GM12864 (cell line): Measurements from ENCODE around the gene KCNK16.

ENCODE experiments used
- DNase-seq: peaks from one replicate; pipeline ENCODE4 v3.0.0-alpha.2; 2011; ENCODE audit warnings: low read depth
- H3K4me3 ChIP-seq: 2 replicates; pipeline ENCODE4 v1.5.1; 2011; ENCODE audit warnings: mild to moderate bottlenecking, low read depth, low read length, control low read depth
- TF ChIP-seq, protein P1 (sequence below): IDR thresholded peaks from 2 replicates; pipeline ENCODE4 v1.5.1; 2011; ENCODE audit warnings: low read depth, mild to moderate bottlenecking, moderate library complexity, low read length, control low read depth, inconsistent platforms; ENCODE audit errors: missing control alignments

Gene KCNK16

DNA sequence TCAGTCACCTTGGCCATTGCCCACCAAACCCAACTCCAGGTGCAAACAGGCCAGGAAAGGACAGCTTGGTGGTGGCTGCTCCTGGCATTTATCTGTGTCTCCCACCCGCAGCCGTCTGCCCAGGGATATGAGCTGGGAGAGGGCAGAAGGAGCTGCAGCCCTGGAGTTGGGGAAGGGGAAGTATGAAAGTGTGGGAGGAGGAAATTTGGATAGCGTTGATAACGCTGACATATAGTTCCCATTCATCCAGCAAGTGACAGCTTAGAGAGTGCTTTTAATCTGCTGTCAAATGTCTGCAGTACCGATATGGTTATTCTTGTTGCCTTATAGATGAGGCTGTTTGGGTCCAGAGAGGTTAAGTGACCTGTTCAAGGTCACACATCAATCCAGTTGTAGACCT is 741 bp downstream of the KCNK16 start:
- H3K4me3 ChIP-seq, result no peak overlapping the region
- DNase-seq, result no peak
- TF ChIP-seq, protein P1, sequence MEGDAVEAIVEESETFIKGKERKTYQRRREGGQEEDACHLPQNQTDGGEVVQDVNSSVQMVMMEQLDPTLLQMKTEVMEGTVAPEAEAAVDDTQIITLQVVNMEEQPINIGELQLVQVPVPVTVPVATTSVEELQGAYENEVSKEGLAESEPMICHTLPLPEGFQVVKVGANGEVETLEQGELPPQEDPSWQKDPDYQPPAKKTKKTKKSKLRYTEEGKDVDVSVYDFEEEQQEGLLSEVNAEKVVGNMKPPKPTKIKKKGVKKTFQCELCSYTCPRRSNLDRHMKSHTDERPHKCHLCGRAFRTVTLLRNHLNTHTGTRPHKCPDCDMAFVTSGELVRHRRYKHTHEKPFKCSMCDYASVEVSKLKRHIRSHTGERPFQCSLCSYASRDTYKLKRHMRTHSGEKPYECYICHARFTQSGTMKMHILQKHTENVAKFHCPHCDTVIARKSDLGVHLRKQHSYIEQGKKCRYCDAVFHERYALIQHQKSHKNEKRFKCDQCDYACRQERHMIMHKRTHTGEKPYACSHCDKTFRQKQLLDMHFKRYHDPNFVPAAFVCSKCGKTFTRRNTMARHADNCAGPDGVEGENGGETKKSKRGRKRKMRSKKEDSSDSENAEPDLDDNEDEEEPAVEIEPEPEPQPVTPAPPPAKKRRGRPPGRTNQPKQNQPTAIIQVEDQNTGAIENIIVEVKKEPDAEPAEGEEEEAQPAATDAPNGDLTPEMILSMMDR, result no peak

GRCh38 chr6:39320363-39320984 is 2.0 kb downstream of the KCNK16 start:
- TF ChIP-seq, protein P1, result no peak
- no peak for DNase-seq

DNA sequence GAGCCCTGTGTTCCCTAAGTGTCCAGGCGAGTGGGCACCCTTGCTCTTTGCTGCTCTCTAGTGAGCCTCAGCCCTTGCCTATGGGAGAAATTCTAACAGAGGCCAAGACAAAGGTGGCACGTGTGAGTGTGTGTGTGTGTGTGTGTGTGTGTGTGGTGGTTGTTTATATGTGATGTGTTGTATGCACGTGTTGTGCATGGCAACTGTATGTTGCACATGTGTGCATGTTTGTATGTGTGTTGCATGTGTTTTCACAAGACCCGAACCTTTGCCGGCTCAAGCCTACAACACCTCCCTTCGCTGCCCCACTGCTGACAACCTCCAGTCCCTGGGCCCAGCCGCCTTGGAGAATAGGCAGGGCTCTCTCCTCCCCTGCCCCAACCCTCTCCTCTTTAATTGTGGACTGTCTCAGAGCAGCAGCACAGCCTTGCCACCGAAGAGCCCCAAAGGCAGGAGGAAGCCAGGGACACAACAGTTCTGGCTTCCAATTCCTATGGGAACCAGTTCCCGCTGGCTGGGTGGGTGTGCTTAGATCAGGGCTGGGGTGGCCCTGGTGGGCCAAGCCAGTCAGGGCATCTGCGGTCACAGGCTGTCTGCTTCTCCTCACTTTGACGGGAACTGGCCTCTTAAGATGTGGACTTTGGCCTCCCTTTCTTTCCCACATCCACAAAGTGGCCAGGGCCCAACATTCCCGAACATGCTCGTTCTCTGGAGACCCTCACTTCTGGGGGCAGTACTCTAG is 2.7 kb downstream of the KCNK16 start:
- H3K4me3 ChIP-seq, result no peak overlapping the region
- TF ChIP-seq, protein P1, result no peak
- no peak for DNase-seq

More at GRCh38 chr6:39320363-39320984, 2.0 kb downstream of the KCNK16 start:
- H3K4me3 ChIP-seq, result no peak overlapping the region

- TF ChIP-seq, protein P1, result no peak
- no peak for DNase-seq
- H3K4me3 ChIP-seq, result no peak overlapping the region
Observed at GRCh38 chr6:39317256-39317655, 5.2 kb downstream of the KCNK16 start.

DNA sequence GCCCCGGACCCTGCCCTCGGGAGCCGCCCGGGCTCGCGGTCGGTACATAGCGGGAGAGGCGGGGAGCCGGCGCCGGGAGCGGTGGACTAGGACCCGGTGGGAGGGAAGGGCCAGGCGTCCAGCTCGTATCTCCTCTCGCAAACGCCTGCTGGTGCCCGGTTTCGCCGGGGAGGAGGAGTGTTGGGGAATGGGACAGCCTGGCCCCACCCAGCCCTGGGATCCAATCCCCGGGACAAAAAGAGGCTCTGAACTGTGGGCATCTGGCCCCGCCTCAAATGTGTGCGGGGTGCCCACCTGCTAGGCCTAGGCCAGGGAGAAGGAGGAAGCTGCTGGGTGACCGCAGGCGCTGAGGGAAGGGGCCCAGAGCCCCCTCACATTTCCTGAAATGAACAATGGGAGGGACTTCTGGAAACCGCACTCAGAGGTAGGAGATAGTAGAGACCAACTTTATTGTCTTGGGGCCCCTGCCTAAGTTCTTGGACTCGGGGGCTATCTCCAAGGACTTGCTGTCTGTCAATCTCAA is 8.2 kb downstream of the KCNK16 start, which contains the start of gene KCNK17:
Gene KCNK17 (minus strand): TSS at position 147 of the 523 bp plus-strand sequence. CDS start 99 bp downstream, at position 48.
- H3K4me3 ChIP-seq, result no peak within 1 kb of the TSS
- no peak for DNase-seq
- TF ChIP-seq, protein P1, result no peak

GRCh38 chr6:39313526-39314272 is 8.8 kb downstream of the KCNK16 start:
- DNase-seq, result no peak
- TF ChIP-seq, protein P1, result no peak
- no peak overlapping the region for H3K4me3 ChIP-seq
